GM23248 (cell line): ENCODE results near the gene ASB3.

Experiments used
- EZH2 ChIP-seq: fragments of 200-600 bp; sonication (generic); IDR thresholded peaks from 2 replicates; pipeline ENCODE4 v1.6.1; 2018; ENCODE audit warnings: antibody characterized with exemption, mild to moderate bottlenecking; ENCODE audit not compliant: insufficient read depth, poor library complexity, severe bottlenecking
- EZH2phosphoT487 ChIP-seq: fragments of 200-600 bp; sonication (generic); IDR thresholded peaks from 2 replicates; pipeline ENCODE4 v1.6.1; 2018; ENCODE audit warnings: antibody characterized with exemption, moderate library complexity, mild to moderate bottlenecking, low read depth; ENCODE audit not compliant: insufficient read depth

DNA sequence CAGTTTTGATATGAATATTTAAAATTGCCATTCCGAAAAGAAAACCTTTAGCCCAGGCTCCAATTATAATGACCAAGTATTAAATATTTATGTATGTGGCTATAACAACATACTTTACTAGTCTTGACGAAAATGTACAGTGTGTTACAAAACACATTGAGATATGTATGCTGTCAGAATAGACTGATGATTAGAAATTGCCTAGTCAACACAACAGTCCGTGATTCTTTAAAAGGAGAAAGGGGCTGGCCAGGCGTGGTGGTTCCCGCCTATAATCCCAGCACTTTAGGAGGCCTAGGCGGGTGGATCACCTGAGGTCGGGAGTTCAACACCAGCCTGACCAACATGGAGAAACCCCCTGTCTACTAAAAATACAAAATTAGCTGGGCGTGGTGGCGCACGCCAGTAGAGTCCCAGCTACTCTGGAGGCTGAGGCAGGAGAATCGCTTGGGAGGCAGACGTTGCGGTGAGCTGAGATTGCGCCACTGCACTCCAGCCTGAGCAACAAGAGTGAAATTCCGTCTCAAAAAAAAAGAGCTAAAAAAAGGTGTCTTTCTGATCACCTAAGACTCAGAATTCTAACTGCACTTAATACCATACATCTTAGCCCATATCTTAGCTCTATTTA, 17.3 kb downstream of the ASB3 start:
- TF ChIP-seq EZH2 (no peak), EZH2phosphoT487 (no peak)
